HepG2 (cell line): Measurements from ENCODE around the gene C6orf132. TPM values are rescaled to one million over a fixed set of nuclear protein-coding genes. Genes with fewer than 3 reads are reported as not detected.

Experiments used
- ATAC-seq: fragments of 200-7000 bp; cut with Tn5 transposase; 3 replicates; pipeline ENCODE4 v1.9.1; 2020; ENCODE audit warnings: mild to moderate bottlenecking, moderate library complexity
- BruUV-seq: library from RNA; stranded (reverse); fragments of 400-500 nt; replicated peaks from 2 replicates; lab custom pipeline; 2021; lab: Mats Ljungman, UMichigan
- CTCF ChIA-PET: fragments of 300-600 bp; formaldehyde crosslinking; extraction: SDS; loops from one replicate; lab custom pipeline; 2021; ENCODE audit warnings: low total read pairs, inconsistent platforms, low intra/inter-chr PET ratio; lab: Yijun Ruan, JAX
- POLR2A ChIA-PET: fragments of 350-600 bp; sonication (Branson Sonifier 250); formaldehyde crosslinking; loops from one replicate; lab custom pipeline; 2020; ENCODE audit warnings: antibody characterized with exemption, inconsistent platforms; lab: Yijun Ruan, JAX
- DNase-seq: peaks from one replicate; pipeline ENCODE4 v3.0.0-alpha.2; 2015; ENCODE audit warnings: low spot score
- FAIRE-seq: peaks from 3 replicates; lab custom pipeline; 2011; peaks lifted over from hg19 to GRCh38; lab: Jason Lieb, UNC
- H2AFZ ChIP-seq: one replicate; pipeline ENCODE4 v1.6.1; 2011; ENCODE audit warnings: low read length, inconsistent platforms
- H3K27ac ChIP-seq: fragments of 300-600 bp; 3 replicates; pipeline ENCODE4 v1.8.0; 2011; ENCODE audit warnings: mixed run types, mild to moderate bottlenecking, mixed read lengths, low read length, inconsistent platforms; ENCODE audit not compliant: insufficient read depth; ENCODE audit errors: extremely low read length
- H3K27me3 ChIP-seq, 2 experiments: fragments of 200-600 bp in 1 of 2; 2 replicates in 1 of 2; 3 replicates in 1 of 2; pipeline versions ENCODE4 v1.6.0 to v1.8.0; 2011; ENCODE audit warnings: low read length in 2 of 2, mild to moderate bottlenecking in 2 of 2, moderate library complexity in 2 of 2, inconsistent platforms in 1 of 2; ENCODE audit not compliant: insufficient read depth in 2 of 2, control insufficient read depth in 1 of 2
- H3K36me3 ChIP-seq, 2 experiments: fragments of 200-600 bp in 1 of 2; replicated peaks in 1 of 2; 2 replicates in 1 of 2; 3 replicates in 1 of 2; pipeline versions ENCODE4 v1.5.1 to v1.8.0; 2011; ENCODE audit warnings: low read length in 2 of 2, inconsistent platforms in 1 of 2; ENCODE audit not compliant: insufficient read depth in 2 of 2, control insufficient read depth in 1 of 2
- H3K4me1 ChIP-seq: 2 replicates; pipeline ENCODE4 v1.5.1; 2012; ENCODE audit warnings: low read length, inconsistent platforms; ENCODE audit not compliant: insufficient read depth
- H3K4me2 ChIP-seq: 2 replicates; pipeline ENCODE4 v1.6.0; 2011; ENCODE audit warnings: low read depth, low read length, inconsistent platforms
- H3K4me3 ChIP-seq, 3 experiments: fragments of 200-600 bp in 1 of 3; sonication (generic), shearing (Covaris generic) in 1 of 3; replicated peaks in 1 of 3; 2 replicates each; pipeline ENCODE4 v1.5.1; 2011 to 2016; ENCODE audit warnings: low read length in 3 of 3, inconsistent platforms in 2 of 3, low read depth in 2 of 3, mild to moderate bottlenecking in 2 of 3, control low read depth in 1 of 3, mixed read lengths in 1 of 3; ENCODE audit not compliant: insufficient read depth in 1 of 3
- H3K79me2 ChIP-seq: one replicate; pipeline ENCODE4 v1.6.1; 2011; ENCODE audit warnings: low read length, inconsistent platforms; ENCODE audit not compliant: insufficient read depth
- H3K9ac ChIP-seq: 2 replicates; pipeline ENCODE4 v1.6.0; 2011; ENCODE audit warnings: mild to moderate bottlenecking, low read depth, low read length, inconsistent platforms; ENCODE audit not compliant: insufficient read depth
- H3K9me3 ChIP-seq: 2 replicates; pipeline ENCODE4 v1.5.1; 2012; ENCODE audit warnings: mild to moderate bottlenecking, low read length
- H4K20me1 ChIP-seq: 2 replicates; pipeline ENCODE4 v1.6.0; 2011; ENCODE audit warnings: inconsistent platforms, mild to moderate bottlenecking, low read length, moderate library complexity; ENCODE audit not compliant: insufficient read depth
- KDM5B ChIP-seq: sonication (generic); formaldehyde crosslinking; IDR thresholded peaks from 2 replicates; pipeline ENCODE4 v1.4.0; 2020; ENCODE audit warnings: missing genetic modification reagents, mild to moderate bottlenecking, borderline replicate concordance
- NCOA2 ChIP-seq: sonication (generic); formaldehyde crosslinking; IDR thresholded peaks from 2 replicates; pipeline ENCODE4 v1.8.0; 2022; ENCODE audit warnings: inconsistent platforms
- SOX5 ChIP-seq: IDR thresholded peaks from 2 replicates; pipeline ENCODE4 v1.6.1; 2016; ENCODE audit warnings: borderline replicate concordance
- ZNF318 ChIP-seq: sonication (generic); formaldehyde crosslinking; IDR thresholded peaks from 2 replicates; pipeline ENCODE4 v1.4.0; 2020; ENCODE audit warnings: mild to moderate bottlenecking, missing genetic modification reagents
- ZNF724P ChIP-seq: sonication (generic); formaldehyde crosslinking; IDR thresholded peaks from 2 replicates; pipeline ENCODE4 v1.8.0; 2022; ENCODE audit warnings: missing genetic modification reagents, borderline replicate concordance
- WGBS: methylation state at CpG from one replicate; pipeline ENCODE4 v1.1.6; 2017; ENCODE audit warnings: low lambda C conversion rate; 5-methylcytosine and 5-hydroxymethylcytosine counted together
- in situ Hi-C: cut with HindIII; loops from 2 replicates; pipeline ENCODE4 v1.10.0; 2017; ENCODE audit warnings: low pct_unique_long_range_greater_than_20kb; ENCODE audit not compliant: extremely low pct_ligation_motif_present
- intact Hi-C: fragments of 100-400 bp; cut with micrococcal nuclease; formaldehyde crosslinking; loops from one replicate; pipeline ENCODE4 v1.10.0; 2022; ENCODE audit not compliant: unreplicated experiment
- polyA plus RNA-seq, 8 experiments: library from polyadenylated mRNA; depleted of rRNA in 3 of 8; stranded (reverse) in 7 of 8; unstranded in 1 of 8; fragments of >200 nt; fragmentation: Illumina TruSeq in 4 of 8; extraction: Trizol in 4 of 8; gene quantifications; 2 replicates each; pipeline versions ENCODE4 v1.2.1 to v1.2.3, GENCODE V29; 2011 to 2016; ENCODE audit warnings: low read depth in 4 of 8, missing spikeins in 1 of 8, mixed read lengths in 1 of 8; ENCODE audit not compliant: insufficient read depth in 1 of 8
- total RNA-seq, 5 experiments: library from RNA; depleted of rRNA; stranded (reverse); fragments of >200 nt; fragmentation: Illumina TruSeq; extraction: Trizol; gene quantifications; 2 replicates each; pipeline ENCODE4 v1.2.3, GENCODE V29; 2016; ENCODE audit warnings: low read depth in 1 of 5
- TF ChIP-seq, protein P1 (sequence below): sonication (generic); formaldehyde crosslinking; IDR thresholded peaks from 2 replicates; pipeline ENCODE4 v1.5.1; 2020; ENCODE audit warnings: mild to moderate bottlenecking, missing genetic modification reagents, moderate library complexity

Gene C6orf132
- total and polyA plus RNA-seq, 2 of the 13 experiments (the other 11 are each of a cell fraction or from before 2014, with no cell fraction given): 0.78 to 3.0 TPM

- H3K27ac ChIP-seq: no peak overlapping the region
- H2AFZ ChIP-seq: no peak overlapping the region
- no peaks in the 10 kb centered on the region for H3K27me3 ChIP-seq
- BruUV-seq: no TSS peak
- in situ Hi-C loops: no loop called here
- no peak overlapping the region for H3K9ac ChIP-seq
- ATAC-seq (peak; percentile 48; the same call in 2 of the 3 replicates), DNase-seq (no peak), FAIRE-seq (no peak)
- H3K4me2 ChIP-seq: no peak overlapping the region
- WGBS: 74% methylated on average over 10 of the region's 10 CpGs
- no peaks in the 10 kb centered on the region for H4K20me1 ChIP-seq
- H3K4me3 ChIP-seq: no peak overlapping the region
- POLR2A ChIA-PET: no interaction called here
- CTCF ChIA-PET: no interaction called here
- H3K4me1 ChIP-seq: 0 out of 2 replicates have a peak, but pooled peaks cover 5% of the 10 kb centered on the region
- no peaks in the 10 kb centered on the region for H3K9me3 ChIP-seq
- no peak for TF ChIP-seq ZNF724P (CRISPR knock-in tag)
- TF ChIP-seq, protein P1, sequence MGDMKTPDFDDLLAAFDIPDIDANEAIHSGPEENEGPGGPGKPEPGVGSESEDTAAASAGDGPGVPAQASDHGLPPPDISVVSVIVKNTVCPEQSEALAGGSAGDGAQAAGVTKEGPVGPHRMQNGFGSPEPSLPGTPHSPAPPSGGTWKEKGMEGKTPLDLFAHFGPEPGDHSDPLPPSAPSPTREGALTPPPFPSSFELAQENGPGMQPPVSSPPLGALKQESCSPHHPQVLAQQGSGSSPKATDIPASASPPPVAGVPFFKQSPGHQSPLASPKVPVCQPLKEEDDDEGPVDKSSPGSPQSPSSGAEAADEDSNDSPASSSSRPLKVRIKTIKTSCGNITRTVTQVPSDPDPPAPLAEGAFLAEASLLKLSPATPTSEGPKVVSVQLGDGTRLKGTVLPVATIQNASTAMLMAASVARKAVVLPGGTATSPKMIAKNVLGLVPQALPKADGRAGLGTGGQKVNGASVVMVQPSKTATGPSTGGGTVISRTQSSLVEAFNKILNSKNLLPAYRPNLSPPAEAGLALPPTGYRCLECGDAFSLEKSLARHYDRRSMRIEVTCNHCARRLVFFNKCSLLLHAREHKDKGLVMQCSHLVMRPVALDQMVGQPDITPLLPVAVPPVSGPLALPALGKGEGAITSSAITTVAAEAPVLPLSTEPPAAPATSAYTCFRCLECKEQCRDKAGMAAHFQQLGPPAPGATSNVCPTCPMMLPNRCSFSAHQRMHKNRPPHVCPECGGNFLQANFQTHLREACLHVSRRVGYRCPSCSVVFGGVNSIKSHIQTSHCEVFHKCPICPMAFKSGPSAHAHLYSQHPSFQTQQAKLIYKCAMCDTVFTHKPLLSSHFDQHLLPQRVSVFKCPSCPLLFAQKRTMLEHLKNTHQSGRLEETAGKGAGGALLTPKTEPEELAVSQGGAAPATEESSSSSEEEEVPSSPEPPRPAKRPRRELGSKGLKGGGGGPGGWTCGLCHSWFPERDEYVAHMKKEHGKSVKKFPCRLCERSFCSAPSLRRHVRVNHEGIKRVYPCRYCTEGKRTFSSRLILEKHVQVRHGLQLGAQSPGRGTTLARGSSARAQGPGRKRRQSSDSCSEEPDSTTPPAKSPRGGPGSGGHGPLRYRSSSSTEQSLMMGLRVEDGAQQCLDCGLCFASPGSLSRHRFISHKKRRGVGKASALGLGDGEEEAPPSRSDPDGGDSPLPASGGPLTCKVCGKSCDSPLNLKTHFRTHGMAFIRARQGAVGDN: no peak
- no peak for TF ChIP-seq ZNF318
- no peak for TF ChIP-seq NCOA2 (CRISPR knock-in tag)
- TF ChIP-seq SOX5 (CRISPR knock-in tag): no peak
- TF ChIP-seq KDM5B: no peak
- H3K36me3 ChIP-seq: no peaks in the 10 kb centered on the region
- no peaks in the 10 kb centered on the region for H3K79me2 ChIP-seq
- intact Hi-C loops: no loop called here
Observed at GRCh38 chr6:42185597-42185996, 43.2 kb upstream of the C6orf132 start.
